Activated T-cell treated with anti-CD3 and anti-CD28 coated beads, Interleukin-2, amount 50 U/mL, for 24 hours (primary cell): ENCODE results near the gene PMF1.
"Not testable (repeated sequence)": the region's sequence is repeated elsewhere in the genome, so short reads cannot be mapped to it uniquely, and the experiment has no call there.

Source experiments
- DNase-seq: peaks from one replicate; pipeline ENCODE4 v3.0.0-alpha.2; 2020
- H3K27ac Mint-ChIP-seq: 2 replicates; pipeline ENCODE4 v1.8.0; 2020; ENCODE audit warnings: mild to moderate bottlenecking, mixed read lengths
- H3K27me3 Mint-ChIP-seq: 2 replicates; pipeline ENCODE4 v1.8.0; 2020; ENCODE audit warnings: mixed read lengths
- H3K36me3 Mint-ChIP-seq: 2 replicates; pipeline ENCODE4 v1.8.0; 2020; ENCODE audit warnings: low read depth, mixed read lengths
- H3K4me1 Mint-ChIP-seq: 2 replicates; pipeline ENCODE4 v1.8.0; 2020; ENCODE audit warnings: low read depth, mixed read lengths
- H3K4me3 Mint-ChIP-seq: 2 replicates; pipeline ENCODE4 v1.8.0; 2020; ENCODE audit warnings: mild to moderate bottlenecking, moderate library complexity, mixed read lengths
- H3K9me3 Mint-ChIP-seq: 2 replicates; pipeline ENCODE4 v1.8.0; 2020; ENCODE audit warnings: mixed read lengths

Gene PMF1

DNA sequence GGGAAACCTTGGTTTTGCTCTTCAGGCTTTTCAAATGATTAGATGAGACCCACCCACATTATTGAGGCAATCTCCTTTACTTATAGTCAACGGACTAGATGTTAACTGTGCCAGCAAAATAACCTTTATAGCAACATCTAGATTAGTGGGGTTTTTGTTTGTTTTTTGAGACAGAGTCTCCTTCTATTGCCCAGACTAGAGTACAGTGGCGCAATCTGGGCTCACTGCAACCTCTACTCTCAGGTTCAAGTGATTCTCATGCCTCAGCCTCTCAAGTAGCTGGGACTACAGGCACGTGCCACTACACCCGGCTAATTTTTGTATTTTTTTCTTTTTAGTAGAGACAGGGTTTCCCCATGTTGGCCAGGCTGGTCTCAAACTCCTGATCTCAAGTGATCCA, 22.5 kb upstream of the PMF1 start:
- H3K4me1 Mint-ChIP-seq, result peaks cover 32% of the 10 kb centered on the region
- H3K27me3 Mint-ChIP-seq, H3K4me3 Mint-ChIP-seq: not testable (repeated sequence)

DNA sequence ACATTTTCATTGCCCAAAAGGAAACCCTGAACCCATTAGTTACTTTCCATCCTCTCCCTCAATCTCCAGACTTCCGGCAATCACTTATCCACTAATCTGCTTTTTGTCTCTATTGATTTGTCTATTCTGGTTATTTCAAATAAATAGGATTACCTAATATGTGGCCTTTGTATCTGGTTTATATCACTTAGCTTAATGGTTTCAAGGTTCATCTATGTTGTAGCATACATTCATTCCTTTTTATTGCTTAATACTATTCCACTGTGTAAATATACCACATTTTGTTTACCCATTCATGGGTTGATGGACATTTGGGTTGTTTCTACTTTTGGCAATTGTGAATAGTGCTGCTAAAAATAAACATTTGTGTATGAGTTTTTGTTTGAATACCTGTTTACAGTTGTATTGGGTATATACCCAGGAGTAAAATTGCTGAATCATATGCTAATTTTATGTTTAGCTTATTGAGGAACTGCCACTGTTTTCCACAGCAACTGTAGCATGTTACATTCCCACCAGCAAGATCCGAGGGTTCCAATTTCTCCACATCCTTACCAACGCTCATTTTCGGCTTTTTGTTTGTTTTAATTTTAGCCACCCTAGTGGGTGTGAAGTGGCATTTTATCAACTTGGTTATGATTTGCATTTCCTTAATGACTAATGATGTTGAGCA, 21.4 kb upstream of the PMF1 start:
- H3K27me3 Mint-ChIP-seq, result no peaks in the 10 kb centered on the region
- peak overlapping the region; percentile 32 for H3K4me3 Mint-ChIP-seq
- peaks cover 42% of the 10 kb centered on the region for H3K36me3 Mint-ChIP-seq
- peaks cover 5% of the 10 kb centered on the region for H3K9me3 Mint-ChIP-seq
- H3K4me1 Mint-ChIP-seq, result peaks cover 44% of the 10 kb centered on the region
- DNase-seq, result no peak
- no peak overlapping the region for H3K27ac Mint-ChIP-seq

More for the DNA sequence above, 22.5 kb upstream of the PMF1 start:
- H3K36me3 Mint-ChIP-seq, result peaks cover 30% of the 10 kb centered on the region
- H3K27ac Mint-ChIP-seq, DNase-seq, H3K9me3 Mint-ChIP-seq: not testable (repeated sequence)

DNA sequence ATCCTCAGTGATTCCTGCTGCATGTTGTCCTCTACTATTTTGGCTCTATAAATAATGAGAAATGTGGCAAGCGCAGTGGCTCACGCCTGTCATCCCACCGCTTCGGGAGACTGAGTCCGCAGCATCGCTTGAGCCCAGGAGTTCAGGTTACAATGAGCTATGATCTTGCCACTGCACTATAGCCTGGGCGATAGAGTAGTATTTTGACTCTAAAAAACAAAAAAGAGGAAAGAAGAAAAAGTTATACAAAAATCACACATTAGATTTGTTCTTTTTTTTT, 19.7 kb upstream of the PMF1 start:
- DNase-seq, result no peak
- peaks cover 60% of the 10 kb centered on the region for H3K4me1 Mint-ChIP-seq
- H3K27ac Mint-ChIP-seq, result peak overlapping the region; percentile 99
- no peak overlapping the region for H3K4me3 Mint-ChIP-seq
- H3K27me3 Mint-ChIP-seq, result no peaks in the 10 kb centered on the region
- no peaks in the 10 kb centered on the region for H3K9me3 Mint-ChIP-seq
- peaks cover 59% of the 10 kb centered on the region for H3K36me3 Mint-ChIP-seq

DNA sequence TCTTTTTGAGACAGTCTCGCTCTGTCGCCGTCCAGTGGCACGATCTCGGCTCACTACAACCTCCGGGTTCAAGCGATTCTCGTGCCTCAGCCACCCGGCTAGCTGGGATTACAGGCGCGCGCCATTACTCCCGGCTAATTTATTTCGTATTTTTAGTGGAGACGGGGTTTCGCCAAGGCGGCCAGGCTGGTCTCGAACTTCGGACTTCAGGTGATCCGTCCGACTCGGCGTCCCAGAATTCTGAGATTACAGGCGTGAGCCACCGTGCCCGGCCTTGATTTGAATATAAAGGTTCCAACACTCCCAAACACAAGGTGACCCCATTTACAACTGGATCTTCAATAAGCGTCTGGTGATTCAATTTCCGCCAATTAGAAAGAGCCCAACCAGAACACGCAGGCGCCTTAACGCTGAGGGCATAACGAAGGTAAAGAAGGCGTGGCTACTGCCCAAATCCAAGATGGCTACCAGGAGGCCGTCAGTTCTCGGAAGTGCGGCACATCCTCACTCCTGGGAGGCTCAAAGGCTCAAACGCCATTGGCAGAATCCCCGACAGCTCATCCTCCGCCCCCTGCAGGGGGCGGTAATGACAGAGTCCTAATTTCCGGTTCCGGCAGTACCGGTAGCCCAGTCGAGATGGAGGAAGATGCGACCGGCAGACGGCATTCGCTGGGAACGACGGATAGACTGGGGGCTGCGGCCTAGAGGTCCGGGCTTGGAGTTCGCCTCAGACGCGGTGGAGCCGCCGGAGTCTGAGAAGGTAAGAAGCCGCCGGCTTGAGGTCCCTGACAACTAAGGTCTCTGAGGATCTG, 19.1 kb upstream of the PMF1 start, which contains the start of gene SLC25A44:
TSS of gene SLC25A44 (plus strand) at position 617 of the 812 bp plus-strand sequence. CDS start 5,744 bp downstream, outside the sequence.
- Mint-ChIP-seq H3K36me3 (peaks cover 64% of the 10 kb centered on the region), H3K4me3 (no peak within 1 kb of the TSS), H3K9me3 (no peaks in the 10 kb centered on the region), H3K27me3 (no peaks in the 10 kb centered on the region), H3K27ac (peak within 1 kb of the TSS; percentile 99), H3K4me1 (peaks cover 65% of the 10 kb centered on the region)
- DNase-seq, result peak; percentile 95

DNA sequence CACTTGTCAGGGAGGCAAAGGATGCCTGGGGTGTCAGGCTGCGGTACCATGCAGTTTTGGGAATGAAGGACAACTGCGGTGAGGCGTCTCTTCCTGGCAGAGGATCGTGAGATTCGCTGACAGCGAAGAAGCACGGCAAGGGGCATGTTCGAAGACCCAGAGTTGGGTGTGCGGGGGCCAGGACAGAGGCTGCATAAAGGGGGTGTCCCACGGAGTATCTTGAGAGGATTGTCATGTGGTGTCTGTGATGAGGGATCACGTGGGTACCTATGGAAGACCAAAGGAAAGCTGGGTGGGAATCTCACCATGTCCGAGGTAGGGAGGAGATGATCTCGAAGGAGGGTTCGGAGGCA, 18.5 kb upstream of the PMF1 start:
- Mint-ChIP-seq H3K27ac (peak overlapping the region; percentile 99), H3K9me3 (no peaks in the 10 kb centered on the region), H3K36me3 (peaks cover 66% of the 10 kb centered on the region), H3K27me3 (no peaks in the 10 kb centered on the region), H3K4me3 (no peak overlapping the region), H3K4me1 (peaks cover 71% of the 10 kb centered on the region)
- no peak for DNase-seq

DNA sequence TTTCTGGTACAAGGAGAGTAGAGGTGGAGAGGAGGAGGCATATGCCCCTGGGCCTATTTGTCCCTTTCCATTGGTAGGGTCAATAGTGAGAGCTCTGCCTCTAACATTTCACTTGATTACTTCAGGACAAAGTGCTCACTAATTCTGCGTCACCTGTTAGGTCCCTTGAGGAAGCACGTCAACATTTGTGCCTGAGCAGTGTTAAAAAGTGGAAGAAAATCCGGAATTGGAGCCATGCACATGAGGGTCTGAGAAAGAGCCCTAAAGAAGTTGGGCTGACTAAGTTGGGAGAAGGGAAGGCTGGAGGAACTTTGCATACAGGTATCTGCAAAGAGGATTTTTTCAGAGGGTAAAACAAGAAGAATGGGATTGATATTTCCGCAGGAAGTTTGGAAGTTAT, 17.0 kb upstream of the PMF1 start:
- Mint-ChIP-seq H3K4me3 (no peak overlapping the region), H3K9me3 (no peaks in the 10 kb centered on the region), H3K36me3 (peaks cover 79% of the 10 kb centered on the region), H3K27ac (peak overlapping the region; percentile 99), H3K27me3 (no peaks in the 10 kb centered on the region), H3K4me1 (peaks cover 85% of the 10 kb centered on the region)
- no peak for DNase-seq

DNA sequence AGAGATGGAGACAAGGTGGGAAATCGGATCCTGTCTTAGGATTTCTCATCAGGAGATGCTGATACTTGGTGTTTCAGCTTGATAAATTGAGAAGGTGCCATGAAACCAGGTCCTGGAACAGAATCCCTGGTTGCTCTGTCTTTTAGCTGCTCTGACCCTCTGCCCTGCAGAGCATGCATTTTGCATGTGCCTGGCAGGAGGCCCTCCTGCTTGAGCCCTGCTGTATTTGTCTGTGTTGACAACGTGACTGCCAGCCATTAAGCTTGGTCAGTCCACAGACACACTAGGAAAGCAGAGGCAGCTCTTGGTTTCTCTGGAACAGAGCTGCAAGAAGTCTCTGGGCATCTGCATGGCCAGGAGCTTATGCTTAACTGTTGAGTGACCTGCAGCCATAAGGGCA, 16.4 kb upstream of the PMF1 start:
- DNase-seq, result peak; percentile 17
- no peaks in the 10 kb centered on the region for H3K27me3 Mint-ChIP-seq
- no peaks in the 10 kb centered on the region for H3K9me3 Mint-ChIP-seq
- H3K4me1 Mint-ChIP-seq, result peaks cover 85% of the 10 kb centered on the region
- no peak overlapping the region for H3K4me3 Mint-ChIP-seq
- H3K27ac Mint-ChIP-seq, result peak overlapping the region; percentile 99
- H3K36me3 Mint-ChIP-seq, result peaks cover 79% of the 10 kb centered on the region

DNA sequence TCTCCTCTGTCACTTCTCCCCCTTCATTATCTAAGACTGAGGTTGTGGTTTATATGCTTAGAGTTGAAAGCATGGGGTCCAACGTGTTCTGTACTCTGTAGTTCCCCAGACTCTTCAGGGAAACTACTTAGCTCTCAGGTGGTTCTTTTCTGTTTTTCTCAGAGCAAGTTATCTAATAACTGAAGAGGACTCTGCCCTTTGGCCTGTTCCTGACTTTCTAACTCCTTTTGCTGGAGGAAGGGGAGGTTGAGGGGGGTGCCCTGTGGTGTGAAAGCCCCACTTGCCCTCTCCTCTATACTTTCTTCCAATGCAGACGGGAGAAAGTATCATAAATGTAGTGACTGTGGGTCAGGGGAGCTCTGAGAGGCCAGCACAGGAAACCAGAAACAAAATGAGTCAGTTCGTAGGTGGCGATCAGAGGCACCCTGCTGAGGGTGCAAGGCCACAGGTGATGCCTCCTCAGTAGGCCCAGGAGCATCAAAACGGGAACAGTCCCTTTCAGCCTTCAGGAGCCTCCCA, 13.9 kb upstream of the PMF1 start:
- Mint-ChIP-seq H3K27ac (no peak overlapping the region), H3K4me1 (peaks cover 66% of the 10 kb centered on the region), H3K9me3 (no peaks in the 10 kb centered on the region), H3K36me3 (peaks cover 70% of the 10 kb centered on the region), H3K27me3 (no peaks in the 10 kb centered on the region), H3K4me3 (no peak overlapping the region)
- no peak for DNase-seq

DNA sequence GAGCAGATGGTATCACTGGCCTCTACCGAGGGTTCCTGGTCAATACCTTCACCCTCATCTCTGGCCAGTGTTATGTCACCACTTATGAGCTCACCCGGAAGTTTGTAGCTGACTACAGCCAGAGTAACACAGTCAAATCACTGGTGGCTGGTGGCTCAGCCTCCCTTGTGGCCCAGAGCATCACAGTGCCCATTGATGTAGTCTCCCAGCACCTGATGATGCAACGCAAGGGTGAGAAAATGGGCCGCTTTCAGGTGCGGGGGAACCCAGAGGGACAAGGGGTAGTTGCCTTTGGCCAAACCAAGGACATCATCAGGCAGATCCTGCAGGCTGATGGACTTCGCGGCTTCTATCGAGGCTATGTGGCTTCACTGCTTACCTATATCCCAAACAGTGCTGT, 12.8 kb upstream of the PMF1 start:
- peaks cover 70% of the 10 kb centered on the region for H3K36me3 Mint-ChIP-seq
- peaks cover 60% of the 10 kb centered on the region for H3K4me1 Mint-ChIP-seq
- H3K27me3 Mint-ChIP-seq, result no peaks in the 10 kb centered on the region
- H3K27ac Mint-ChIP-seq, result no peak overlapping the region
- H3K9me3 Mint-ChIP-seq, result no peaks in the 10 kb centered on the region
- DNase-seq, result no peak
- H3K4me3 Mint-ChIP-seq, result no peak overlapping the region

DNA sequence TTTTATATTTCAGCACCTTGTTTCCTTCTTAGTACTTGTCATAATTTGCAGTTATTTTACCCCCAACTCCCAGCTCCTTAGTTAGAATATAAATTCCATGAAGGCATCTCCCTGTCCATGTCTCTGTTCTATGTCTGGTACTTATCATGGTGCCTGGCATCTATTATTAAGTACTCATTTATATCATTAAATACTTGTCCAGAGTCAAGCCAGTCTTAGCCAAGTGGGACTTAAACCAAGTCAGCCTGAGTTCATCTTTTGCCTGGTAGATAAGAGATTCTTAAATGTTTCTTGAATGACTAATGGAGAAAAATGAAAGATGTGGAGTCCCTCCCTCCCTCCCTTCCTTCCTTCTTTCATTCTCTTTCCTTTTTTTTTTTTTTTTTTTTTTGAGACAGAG, 9.5 kb upstream of the PMF1 start:
- H3K36me3 Mint-ChIP-seq, result peaks cover 68% of the 10 kb centered on the region

DNA sequence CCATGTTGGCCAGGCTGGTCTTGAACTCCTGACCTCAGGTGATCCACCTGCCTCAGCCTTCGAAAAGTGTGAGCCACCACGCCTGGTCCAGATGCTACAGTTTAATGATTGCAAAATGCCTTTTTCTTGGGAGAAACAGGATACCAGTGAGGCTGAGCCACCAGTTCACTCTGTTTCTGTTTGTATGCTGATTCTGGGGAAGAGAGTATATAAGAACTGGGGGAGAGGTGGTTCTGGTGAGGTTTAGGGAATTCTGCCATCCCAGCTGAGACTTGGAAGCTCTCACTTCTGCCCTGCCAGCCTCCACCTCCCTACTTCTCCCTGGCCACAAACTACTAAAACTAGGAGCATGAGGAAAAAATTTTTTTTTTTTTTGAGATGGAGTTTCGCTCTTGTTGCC, 8.1 kb upstream of the PMF1 start:
- H3K27me3 Mint-ChIP-seq, result no peaks in the 10 kb centered on the region
- H3K4me3 Mint-ChIP-seq, result no peak overlapping the region
- peak overlapping the region; percentile 47 for H3K27ac Mint-ChIP-seq
- peaks cover 68% of the 10 kb centered on the region for H3K36me3 Mint-ChIP-seq
- no peak for DNase-seq
- peaks cover 22% of the 10 kb centered on the region for H3K4me1 Mint-ChIP-seq
- H3K9me3 Mint-ChIP-seq, result no peaks in the 10 kb centered on the region

More for the DNA sequence above, 9.5 kb upstream of the PMF1 start:
- no peaks in the 10 kb centered on the region for H3K27me3 Mint-ChIP-seq
- H3K4me1 Mint-ChIP-seq, result peaks cover 36% of the 10 kb centered on the region
- H3K4me3 Mint-ChIP-seq, result no peak overlapping the region
- no peak for DNase-seq
- no peaks in the 10 kb centered on the region for H3K9me3 Mint-ChIP-seq
- H3K27ac Mint-ChIP-seq, result no peak overlapping the region

DNA sequence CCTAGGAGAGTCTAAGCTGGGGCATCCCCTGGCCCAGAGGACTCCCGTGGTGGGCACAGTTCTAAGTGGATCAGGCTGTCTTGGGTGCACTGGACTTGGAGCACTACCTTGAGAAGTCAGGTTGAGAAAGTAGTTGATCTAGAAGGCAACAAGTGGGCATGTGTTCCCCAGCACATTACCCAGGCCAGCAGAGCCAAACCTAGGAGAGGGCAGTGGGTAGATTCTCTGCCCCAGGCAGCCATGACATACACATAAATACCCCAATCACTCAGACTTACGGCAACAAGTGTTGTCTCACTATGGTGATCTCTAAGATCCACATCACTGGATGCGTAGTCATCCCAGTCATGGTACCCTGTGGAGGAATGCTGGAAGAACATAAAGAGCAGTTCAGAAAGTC, 1.6 kb upstream of the PMF1 start:
- H3K4me3 Mint-ChIP-seq, result no peak overlapping the region
- no peak for DNase-seq
- peaks cover 96% of the 10 kb centered on the region for H3K36me3 Mint-ChIP-seq
- H3K9me3 Mint-ChIP-seq, result no peaks in the 10 kb centered on the region
- peaks cover 31% of the 10 kb centered on the region for H3K4me1 Mint-ChIP-seq
- peak overlapping the region; percentile 97 for H3K27ac Mint-ChIP-seq
- no peaks in the 10 kb centered on the region for H3K27me3 Mint-ChIP-seq

DNA sequence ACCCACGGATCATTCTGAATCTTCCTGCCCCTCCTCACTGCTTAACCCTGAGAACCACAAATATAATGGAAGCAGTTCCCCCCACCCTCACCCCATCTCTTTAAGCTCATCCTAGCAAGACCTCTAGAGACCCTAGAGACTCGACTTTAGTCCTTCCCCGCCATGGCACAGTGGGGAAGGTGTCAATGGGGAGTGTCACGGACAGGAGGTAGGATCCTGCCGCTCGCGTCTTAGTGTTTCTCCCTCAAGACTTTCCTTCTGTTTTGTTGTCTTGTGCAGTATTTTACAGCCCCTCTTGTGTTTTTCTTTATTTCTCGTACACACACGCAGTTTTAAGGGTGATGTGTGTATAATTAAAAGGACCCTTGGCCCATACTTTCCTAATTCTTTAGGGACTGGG, 677 bp upstream of the PMF1 start:
- no peak for DNase-seq
- Mint-ChIP-seq H3K9me3 (no peaks in the 10 kb centered on the region), H3K36me3 (peaks cover 90% of the 10 kb centered on the region), H3K4me1 (peaks cover 34% of the 10 kb centered on the region), H3K27me3 (no peaks in the 10 kb centered on the region), H3K4me3 (peak overlapping the region; percentile 95), H3K27ac (peak overlapping the region; percentile 97)

DNA sequence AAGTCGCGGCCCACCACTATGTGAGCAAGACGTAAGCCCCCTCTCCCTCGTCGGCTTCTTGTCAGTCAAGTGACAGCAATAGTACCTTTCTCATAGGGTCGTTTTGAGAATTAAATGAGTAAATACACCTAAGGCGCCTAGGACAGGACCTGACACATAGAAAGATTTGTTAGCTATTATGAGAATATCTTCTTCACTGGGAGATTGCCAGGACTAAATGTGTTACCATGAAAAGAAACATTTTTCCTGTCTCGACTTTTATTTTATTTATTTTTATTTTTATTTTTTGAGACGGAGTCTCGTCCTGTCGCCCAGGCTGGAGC, 798 bp downstream of the PMF1 start:
- H3K9me3 Mint-ChIP-seq, result no peaks in the 10 kb centered on the region
- H3K36me3 Mint-ChIP-seq, result peaks cover 88% of the 10 kb centered on the region
- DNase-seq, result no peak
- H3K4me3 Mint-ChIP-seq, result peak overlapping the region; percentile 95
- no peaks in the 10 kb centered on the region for H3K27me3 Mint-ChIP-seq
- peak overlapping the region; percentile 97 for H3K27ac Mint-ChIP-seq
- peaks cover 48% of the 10 kb centered on the region for H3K4me1 Mint-ChIP-seq

DNA sequence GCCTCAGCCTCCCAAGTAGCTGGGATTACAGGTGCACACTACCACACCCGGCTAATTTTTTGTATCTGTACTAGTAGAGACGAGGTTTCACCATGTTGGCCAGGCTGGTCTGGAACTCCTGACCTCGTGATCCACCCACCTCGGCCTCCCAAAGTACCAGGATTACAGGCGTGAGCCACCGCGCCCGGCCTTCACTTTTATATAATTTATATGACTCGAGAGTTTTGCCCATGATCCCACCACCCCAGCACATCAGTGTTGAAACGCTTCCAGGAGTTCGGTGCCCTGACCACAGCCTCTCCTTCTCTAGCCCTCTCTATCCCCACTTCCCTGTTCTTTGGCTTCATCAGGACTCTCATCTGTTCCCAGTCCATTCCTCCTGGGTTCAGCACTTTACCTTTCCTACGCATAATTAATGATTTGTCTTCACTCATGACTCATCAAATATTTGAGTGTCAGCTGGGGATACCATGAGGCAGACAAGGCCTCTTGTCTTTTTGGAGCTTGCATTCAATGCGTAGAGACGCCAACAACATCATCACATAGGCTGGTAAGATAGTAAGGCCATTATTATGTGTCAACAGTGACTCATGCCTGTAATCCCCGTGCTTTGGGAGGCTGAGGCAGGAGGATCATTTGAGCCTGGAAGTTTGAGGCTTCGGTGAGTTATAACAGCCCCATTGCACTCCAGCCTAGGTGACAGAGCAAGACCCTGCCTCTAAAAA, 1.4 kb downstream of the PMF1 start:
- Mint-ChIP-seq H3K27me3 (no peaks in the 10 kb centered on the region), H3K27ac (peak overlapping the region; percentile 97), H3K9me3 (peaks cover 1% of the 10 kb centered on the region), H3K4me3 (peak overlapping the region; percentile 95), H3K36me3 (peaks cover 85% of the 10 kb centered on the region), H3K4me1 (peaks cover 51% of the 10 kb centered on the region)
- DNase-seq, result peak; percentile 56
